ENCODE results near the gene GADD45B. TPM values are rescaled to one million over a fixed set of nuclear protein-coding genes. Genes with fewer than 3 reads are reported as not detected.

Gene GADD45B
- total RNA-seq, 1 donor from 2014 or later, result 102 TPM

DNA sequence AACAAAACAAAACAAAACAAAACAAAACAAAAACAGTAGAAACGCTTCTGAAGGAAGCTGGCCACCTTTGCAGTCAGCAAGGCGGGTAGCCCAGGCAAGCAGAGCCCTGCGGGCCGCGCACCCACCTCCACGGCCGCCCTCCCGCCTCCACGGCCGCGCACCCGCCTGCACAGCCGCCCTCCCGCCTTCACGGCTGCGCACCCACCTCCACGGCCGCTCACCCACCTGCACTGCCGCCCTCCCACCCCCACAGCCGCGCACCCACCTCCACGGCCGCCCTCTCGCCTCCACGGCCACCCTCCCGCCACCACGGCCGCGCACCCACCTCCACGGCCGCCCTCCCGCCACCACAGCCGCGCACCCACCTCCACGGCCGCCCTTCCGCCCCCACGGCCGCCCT is 39.5 kb upstream of the GADD45B start:
- Mint-ChIP-seq H3K4me3 (no peak overlapping the region), H3K36me3 (ENCODE audit: low read depth) (peaks cover 34% of the 10 kb centered on the region), H3K4me1 (peaks cover 3% of the 10 kb centered on the region), H3K27me3 (no peaks in the 10 kb centered on the region), H3K27ac (no peak overlapping the region), H3K9me3 (no peaks in the 10 kb centered on the region)
- no peak for DNase-seq
- intact Hi-C loops (cut with micrococcal nuclease), result no loop called here

DNA sequence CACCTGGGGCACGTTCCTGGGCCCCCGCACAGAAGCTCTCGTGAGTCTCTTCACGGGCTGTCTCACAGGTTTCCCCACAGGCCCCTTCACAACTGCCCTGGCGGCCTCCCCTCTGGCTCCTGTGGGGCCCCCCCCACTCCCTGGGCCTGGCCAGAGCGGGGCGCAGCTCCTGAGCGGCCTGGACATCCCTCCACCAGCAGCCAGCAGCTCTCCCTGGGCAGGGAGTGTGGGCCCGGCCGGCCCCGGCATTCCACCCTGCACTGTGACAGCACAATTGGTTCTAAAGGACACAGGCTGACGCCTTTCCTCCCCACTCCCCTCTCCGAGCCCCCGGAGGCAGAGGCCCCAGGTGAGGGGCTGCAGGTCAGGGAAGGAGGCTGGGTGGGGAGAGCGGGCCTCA is 39.0 kb upstream of the GADD45B start:
- Mint-ChIP-seq H3K4me1 (peaks cover 3% of the 10 kb centered on the region), H3K4me3 (no peak overlapping the region), H3K9me3 (no peaks in the 10 kb centered on the region), H3K27ac (no peak overlapping the region), H3K27me3 (no peaks in the 10 kb centered on the region), H3K36me3 (ENCODE audit: low read depth) (peaks cover 35% of the 10 kb centered on the region)
- intact Hi-C loops (cut with micrococcal nuclease), result no loop called here
- DNase-seq, result no peak

DNA sequence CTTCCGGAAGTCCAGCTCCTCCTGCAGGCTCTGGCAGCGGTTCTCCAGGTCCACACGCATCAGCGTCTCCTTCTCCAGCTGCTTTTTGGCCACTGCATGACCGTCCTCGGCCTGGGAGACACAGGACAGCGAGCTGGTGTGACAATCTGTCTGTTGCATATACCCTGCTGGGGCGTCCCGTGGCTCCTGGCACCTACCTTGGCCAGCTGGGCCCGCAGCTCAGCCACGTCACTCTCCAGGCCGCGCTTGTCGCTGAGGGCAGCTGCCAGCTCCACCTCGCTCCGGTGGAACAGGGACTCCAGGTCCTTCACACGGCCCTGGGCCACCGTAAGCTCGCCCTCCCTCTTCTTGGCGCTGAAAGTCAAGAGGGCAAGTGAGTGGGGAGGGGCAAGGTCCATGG is 37.7 kb upstream of the GADD45B start:
- Mint-ChIP-seq H3K4me3 (no peak overlapping the region), H3K27me3 (no peaks in the 10 kb centered on the region), H3K4me1 (peaks cover 3% of the 10 kb centered on the region), H3K9me3 (no peaks in the 10 kb centered on the region), H3K36me3 (ENCODE audit: low read depth) (peaks cover 31% of the 10 kb centered on the region), H3K27ac (no peak overlapping the region)
- DNase-seq, result no peak
- intact Hi-C loops (cut with micrococcal nuclease), result no loop called here

DNA sequence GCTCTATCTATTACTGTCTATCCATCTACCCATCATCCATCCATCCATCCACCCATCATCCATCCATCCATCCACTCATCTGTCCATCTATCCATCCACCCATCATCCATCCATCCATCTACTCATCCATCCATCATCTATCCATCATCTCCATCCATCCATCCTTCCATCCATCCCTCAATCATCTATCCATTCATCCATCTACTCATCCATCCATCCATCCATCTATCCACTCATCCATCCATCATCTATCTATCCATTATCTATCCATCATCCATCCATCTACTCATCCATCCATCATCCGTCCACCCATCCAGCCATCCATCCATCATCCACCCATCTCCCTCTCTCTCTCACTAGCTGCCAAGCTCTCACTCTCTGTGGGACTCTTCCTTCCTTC is 35.4 kb upstream of the GADD45B start:
- H3K9me3 Mint-ChIP-seq, result no peaks in the 10 kb centered on the region
- no peak for DNase-seq
- H3K27me3 Mint-ChIP-seq, result no peaks in the 10 kb centered on the region
- no peak overlapping the region for H3K27ac Mint-ChIP-seq
- no peak overlapping the region for H3K4me3 Mint-ChIP-seq
- peaks cover 3% of the 10 kb centered on the region for H3K4me1 Mint-ChIP-seq
- peaks cover 27% of the 10 kb centered on the region for H3K36me3 Mint-ChIP-seq (ENCODE audit: low read depth)
- intact Hi-C loops (cut with micrococcal nuclease), result no loop called here

DNA sequence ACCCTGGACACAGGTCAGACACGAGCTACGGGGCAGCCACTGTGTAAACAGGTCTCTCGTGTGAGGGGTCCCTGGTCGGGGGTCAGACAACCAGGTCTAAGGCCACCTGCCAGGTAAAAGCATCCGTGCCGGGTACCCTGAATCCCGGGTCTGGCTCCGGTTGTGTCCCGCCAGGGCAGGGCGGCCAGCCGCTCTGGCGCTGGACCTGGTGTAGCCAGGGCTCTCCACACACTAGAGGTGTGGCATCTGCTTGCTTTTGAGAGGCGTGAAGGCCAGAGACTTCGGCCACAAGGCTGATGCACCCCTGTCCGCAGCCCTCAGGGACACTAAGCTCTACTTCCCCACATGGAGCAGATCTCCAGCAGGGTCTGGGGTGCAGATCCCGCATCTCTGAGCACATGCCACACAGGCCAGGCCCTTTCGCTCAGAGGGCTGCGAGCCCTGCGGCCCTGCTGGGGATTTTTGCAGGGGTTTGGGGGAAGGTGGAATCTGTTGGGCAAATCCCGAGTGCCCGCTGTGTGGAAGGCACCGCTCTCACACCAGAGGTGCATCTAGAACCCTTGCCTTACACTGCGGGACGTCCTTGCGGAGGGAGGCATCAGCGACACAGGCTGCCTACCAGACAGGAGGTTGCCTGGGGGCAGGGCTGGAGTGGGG is 34.7 kb upstream of the GADD45B start:
- Mint-ChIP-seq H3K4me1 (peaks cover 3% of the 10 kb centered on the region), H3K27ac (no peak overlapping the region), H3K9me3 (no peaks in the 10 kb centered on the region), H3K36me3 (ENCODE audit: low read depth) (peaks cover 24% of the 10 kb centered on the region), H3K4me3 (no peak overlapping the region), H3K27me3 (no peaks in the 10 kb centered on the region)
- intact Hi-C loops (cut with micrococcal nuclease), result no loop called here
- DNase-seq, result no peak

DNA sequence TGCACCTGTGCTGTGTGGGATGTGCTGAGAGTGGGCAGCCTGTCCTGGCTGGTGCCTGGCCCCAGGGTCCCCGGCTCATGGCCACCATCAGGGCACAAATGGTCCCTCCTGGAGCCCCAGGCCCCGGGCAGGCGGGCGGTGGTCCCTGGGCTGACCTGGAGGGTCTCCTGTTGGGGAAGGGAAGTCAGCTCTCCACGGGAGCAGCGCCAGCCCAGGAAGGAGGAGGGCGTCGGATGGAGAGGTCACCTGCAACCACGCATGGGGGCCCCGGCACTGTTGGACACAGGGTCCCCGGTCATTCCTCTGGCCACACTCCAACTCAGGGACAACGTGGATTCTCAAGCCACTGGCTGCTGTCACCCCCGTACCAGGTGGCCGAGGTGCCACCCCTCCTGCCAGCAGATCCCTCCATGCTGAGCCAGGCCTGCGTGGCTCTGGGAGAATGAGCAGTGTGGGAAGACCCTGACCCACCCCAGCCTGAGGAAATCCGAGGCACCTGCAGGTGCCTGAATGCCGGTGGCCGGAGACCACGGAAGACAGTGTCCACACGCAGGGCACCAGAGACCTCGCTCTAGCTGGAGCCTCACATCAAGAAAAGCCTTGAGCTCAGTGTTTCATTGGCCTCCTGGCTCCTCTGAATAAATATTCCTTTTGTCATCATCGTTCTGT is 32.7 kb upstream of the GADD45B start:
- H3K9me3 Mint-ChIP-seq, result no peaks in the 10 kb centered on the region
- H3K27me3 Mint-ChIP-seq, result no peaks in the 10 kb centered on the region
- peaks cover 23% of the 10 kb centered on the region for H3K36me3 Mint-ChIP-seq (ENCODE audit: low read depth)
- intact Hi-C loops (cut with micrococcal nuclease), result no loop called here
- H3K27ac Mint-ChIP-seq, result no peak overlapping the region
- peaks cover 9% of the 10 kb centered on the region for H3K4me1 Mint-ChIP-seq
- no peak for DNase-seq
- H3K4me3 Mint-ChIP-seq, result no peak overlapping the region

DNA sequence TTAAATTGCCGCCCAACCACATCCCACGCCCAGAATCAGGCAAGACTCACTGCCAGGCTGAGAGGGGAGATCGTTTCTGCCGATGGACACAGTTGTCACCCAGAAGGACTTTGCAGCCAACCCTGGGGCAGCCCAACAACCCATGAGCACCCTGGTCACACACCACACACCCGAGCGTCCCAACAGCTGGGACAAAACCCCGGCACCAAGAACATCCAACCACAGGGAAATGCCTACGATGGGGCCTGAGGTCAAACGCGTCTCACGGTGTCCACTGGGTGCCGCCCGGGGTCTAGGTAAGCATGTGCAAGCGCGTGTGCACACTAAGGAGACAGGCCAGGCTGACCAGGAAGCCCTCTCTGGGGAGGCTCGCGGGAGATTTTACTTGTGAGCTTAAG is 32.1 kb upstream of the GADD45B start:
- Mint-ChIP-seq H3K36me3 (ENCODE audit: low read depth) (peaks cover 24% of the 10 kb centered on the region), H3K4me1 (peaks cover 10% of the 10 kb centered on the region)

DNA sequence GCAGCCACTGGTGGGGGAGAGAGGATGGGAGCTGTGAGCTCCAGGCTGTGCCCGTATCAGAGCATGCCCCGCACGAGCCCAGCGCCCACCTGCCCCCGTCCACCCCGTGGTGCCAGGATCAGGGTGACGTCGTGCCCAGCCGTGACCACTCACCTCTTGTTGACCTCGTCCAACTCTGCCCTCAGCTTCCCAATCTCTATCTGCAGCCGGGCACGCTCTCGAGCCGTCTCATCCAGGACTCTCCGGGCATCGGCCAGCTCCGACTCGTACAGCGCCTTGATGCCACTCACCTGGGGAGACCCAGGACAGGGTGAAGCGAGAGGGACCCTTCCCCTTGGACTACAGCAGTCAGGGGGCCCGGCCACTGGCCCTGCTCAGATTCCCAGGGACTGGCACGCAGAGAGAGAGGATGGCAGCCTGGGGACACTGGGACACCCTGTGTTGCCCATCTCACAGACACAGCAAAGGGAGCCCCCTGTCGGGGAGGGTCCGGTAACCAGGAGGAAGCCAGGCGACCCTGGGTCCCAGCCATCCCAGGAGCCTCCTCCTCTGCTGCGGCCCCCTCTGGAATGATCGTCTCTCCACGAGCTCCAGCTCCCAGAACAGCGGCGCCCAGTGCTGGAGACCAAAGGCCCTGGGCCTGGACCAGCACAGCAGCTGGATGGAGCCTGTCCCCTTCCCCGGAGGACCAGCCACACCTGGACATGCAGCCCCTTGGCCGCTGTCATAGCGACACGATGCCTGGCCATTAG is 31.5 kb upstream of the GADD45B start:
- no peak for DNase-seq
- intact Hi-C loops (cut with micrococcal nuclease), result no loop called here
- Mint-ChIP-seq H3K27me3 (no peaks in the 10 kb centered on the region), H3K4me3 (no peak overlapping the region), H3K36me3 (ENCODE audit: low read depth) (peaks cover 24% of the 10 kb centered on the region), H3K27ac (no peak overlapping the region), H3K9me3 (no peaks in the 10 kb centered on the region), H3K4me1 (peaks cover 11% of the 10 kb centered on the region)

More for the DNA sequence above, 32.1 kb upstream of the GADD45B start:
- Mint-ChIP-seq H3K4me3 (no peak overlapping the region), H3K27me3 (no peaks in the 10 kb centered on the region), H3K27ac (no peak overlapping the region), H3K9me3 (no peaks in the 10 kb centered on the region)
- intact Hi-C loops (cut with micrococcal nuclease), result no loop called here
- no peak for DNase-seq

DNA sequence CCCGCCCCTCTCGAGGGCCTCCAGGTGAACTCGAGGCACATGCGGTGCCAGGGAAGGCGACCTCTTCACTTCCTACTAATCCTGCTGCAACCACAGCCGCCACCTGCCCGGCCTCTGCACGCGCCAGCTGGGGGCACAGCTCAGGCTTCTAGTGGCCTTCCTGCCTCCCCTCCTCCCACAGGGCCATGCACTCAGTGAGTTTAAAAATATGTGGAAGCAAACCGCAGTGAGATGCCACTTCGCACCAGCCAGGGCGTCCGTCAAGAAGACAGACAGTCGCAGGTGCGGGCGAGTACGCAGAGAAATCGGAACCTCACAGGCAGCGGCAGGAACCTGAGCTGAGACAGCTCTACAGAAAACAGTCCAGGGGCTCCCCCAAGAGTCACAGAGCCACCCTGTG is 29.5 kb upstream of the GADD45B start:
- peak; percentile 67 for DNase-seq
- Mint-ChIP-seq H3K27ac (peak overlapping the region; percentile 88), H3K4me3 (peak overlapping the region; percentile 68), H3K36me3 (ENCODE audit: low read depth) (peaks cover 23% of the 10 kb centered on the region), H3K27me3 (no peaks in the 10 kb centered on the region), H3K9me3 (no peaks in the 10 kb centered on the region), H3K4me1 (peaks cover 10% of the 10 kb centered on the region)
- intact Hi-C loops (cut with micrococcal nuclease), result no loop called here

DNA sequence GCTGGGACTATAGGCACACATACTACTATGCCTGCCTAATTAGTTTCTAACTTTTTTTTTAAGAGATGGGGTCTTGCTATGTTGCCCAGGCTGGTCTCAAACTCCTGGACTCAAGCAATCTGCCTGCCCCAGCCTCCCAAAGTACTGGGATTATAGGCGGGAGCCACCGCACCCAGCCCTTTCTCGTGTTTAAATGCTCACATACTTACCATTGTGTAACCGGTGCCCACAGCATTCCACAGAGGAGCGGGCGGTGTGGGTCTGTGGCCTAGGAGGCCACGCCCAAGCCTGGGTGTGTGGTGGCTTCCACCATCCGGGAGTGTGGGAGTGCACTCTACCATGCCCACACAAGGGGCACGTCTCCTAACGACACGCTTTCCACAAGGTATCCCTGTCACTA is 26.9 kb upstream of the GADD45B start:
- Mint-ChIP-seq H3K27ac (no peak overlapping the region), H3K4me3 (no peak overlapping the region), H3K9me3 (no peaks in the 10 kb centered on the region), H3K36me3 (ENCODE audit: low read depth) (peaks cover 18% of the 10 kb centered on the region), H3K4me1 (peaks cover 10% of the 10 kb centered on the region), H3K27me3 (no peaks in the 10 kb centered on the region)
- no peak for DNase-seq
- intact Hi-C loops (cut with micrococcal nuclease), result no loop called here

DNA sequence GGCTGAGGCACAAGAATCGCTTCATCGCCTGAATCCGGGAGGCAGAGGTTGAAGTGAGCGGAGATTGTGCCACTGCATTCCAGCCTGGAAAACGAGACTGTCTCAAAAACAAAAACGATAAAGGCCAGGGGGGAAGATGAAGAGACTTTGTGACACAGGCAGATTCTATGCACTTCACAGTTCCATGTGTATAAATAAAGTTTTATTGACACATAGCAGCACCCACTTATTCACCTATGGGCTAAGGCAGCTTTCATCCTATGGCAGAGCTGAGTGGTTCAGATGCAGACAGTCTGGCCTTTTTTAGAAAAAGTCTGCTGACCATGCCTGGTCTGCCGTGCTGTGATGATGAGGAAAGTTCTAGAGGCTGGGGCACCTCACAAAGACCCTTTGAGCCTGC is 24.8 kb upstream of the GADD45B start:
- H3K4me1 Mint-ChIP-seq, result peaks cover 22% of the 10 kb centered on the region
- H3K36me3 Mint-ChIP-seq (ENCODE audit: low read depth), result peaks cover 17% of the 10 kb centered on the region
- intact Hi-C loops (cut with micrococcal nuclease), result no loop called here
- no peaks in the 10 kb centered on the region for H3K27me3 Mint-ChIP-seq
- DNase-seq, result no peak
- H3K4me3 Mint-ChIP-seq, result no peak overlapping the region
- H3K27ac Mint-ChIP-seq, result no peak overlapping the region
- H3K9me3 Mint-ChIP-seq, result no peaks in the 10 kb centered on the region

DNA sequence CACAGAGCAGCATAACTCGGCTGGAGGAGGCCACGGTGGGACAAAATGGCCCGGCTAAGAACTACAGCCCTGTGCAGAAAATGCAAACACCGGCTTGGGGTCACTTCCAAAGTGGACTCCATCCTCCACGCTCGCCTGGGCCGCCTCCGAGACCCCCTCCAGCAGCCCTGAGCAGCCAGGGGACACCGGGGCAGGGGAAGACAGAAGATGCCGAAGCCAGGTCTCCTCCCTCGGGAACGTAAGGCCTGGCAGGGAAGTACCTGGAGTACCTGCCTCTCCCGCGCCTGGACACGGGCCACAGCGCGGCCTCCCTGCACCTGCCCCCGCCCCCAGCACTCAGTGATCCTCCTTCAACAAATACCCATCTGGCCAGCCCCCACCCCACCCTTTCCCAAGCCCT is 24.2 kb upstream of the GADD45B start:
- Mint-ChIP-seq H3K36me3 (ENCODE audit: low read depth) (peaks cover 15% of the 10 kb centered on the region), H3K27me3 (no peaks in the 10 kb centered on the region), H3K9me3 (no peaks in the 10 kb centered on the region), H3K27ac (no peak overlapping the region), H3K4me1 (peaks cover 17% of the 10 kb centered on the region), H3K4me3 (no peak overlapping the region)
- intact Hi-C loops (cut with micrococcal nuclease), result no loop called here
- DNase-seq, result no peak

DNA sequence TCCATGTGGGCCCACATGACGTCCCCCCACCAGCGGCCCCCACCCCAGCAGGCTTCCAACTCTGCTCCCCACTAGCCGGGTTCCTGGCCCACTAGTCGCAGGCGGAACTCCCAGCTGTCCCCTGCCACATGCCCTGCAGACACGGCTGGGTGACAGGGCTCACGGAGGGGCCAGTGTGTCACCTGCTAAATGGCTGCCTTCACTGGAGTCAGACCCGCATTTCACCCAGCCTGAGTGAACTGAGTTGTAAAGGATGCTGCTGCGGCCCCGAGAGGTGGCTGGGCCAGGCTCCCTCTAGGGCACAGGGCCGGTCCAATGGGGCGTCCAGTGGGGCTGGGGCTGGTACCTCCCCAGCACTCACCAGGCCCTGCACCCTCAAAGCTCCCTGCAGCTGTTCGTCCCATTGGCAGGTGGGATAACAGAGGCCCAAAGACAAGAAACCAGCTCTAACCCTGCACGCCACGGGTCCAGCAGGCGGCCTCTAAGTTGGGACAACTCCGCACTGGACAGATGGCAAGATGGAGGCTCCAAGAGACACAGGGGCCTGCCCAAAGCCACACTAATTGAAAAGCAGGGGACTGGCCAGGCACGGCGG is 22.4 kb upstream of the GADD45B start:
- Mint-ChIP-seq H3K27ac (no peak overlapping the region), H3K36me3 (ENCODE audit: low read depth) (peaks cover 12% of the 10 kb centered on the region), H3K4me1 (peaks cover 20% of the 10 kb centered on the region), H3K9me3 (no peaks in the 10 kb centered on the region), H3K4me3 (no peak overlapping the region), H3K27me3 (no peaks in the 10 kb centered on the region)
- no peak for DNase-seq
- intact Hi-C loops (cut with micrococcal nuclease), result no loop called here
